ENCODE data around the gene TRANK1. TPM values are rescaled to one million over a fixed set of nuclear protein-coding genes. Genes with fewer than 3 reads are reported as not detected.

TRANK1 gene
- total RNA-seq, 1 experiment from 2014 or later = 1.1 TPM

- TF ChIP-seq FOSL1 (IDR thresholded peaks at IDR 0.05; ENCODE audit: low read depth) (no peak), YY1 (IDR thresholded peaks at IDR 0.05; ENCODE audit: extremely low read depth, insufficient replicate concordance, low read depth, low read length) (no peak), EZH2phosphoT487 (IDR thresholded peaks at IDR 0.05; ENCODE audit: borderline replicate concordance) (no peak)
- Histone ChIP-seq H3K9ac (ENCODE audit: low read length) (no peak overlapping the region), H3K27me3 (ENCODE audit: insufficient read depth, low read length) (peaks cover 22% of the 10 kb centered on the region), H3K9me3 (ENCODE audit: control insufficient read depth in 1 of 2, insufficient read depth in 1 of 2, low read depth in 1 of 2, low read length in 2 of 2) (no peaks in the 10 kb centered on the region), H3K4me3 (replicated peaks in 1 of 2; ENCODE audit: low read depth in 1 of 2, low read length in 2 of 2) (no peak overlapping the region), H3K27ac (ENCODE audit: low read depth, low read length) (no peak overlapping the region), H3K36me3 (ENCODE audit: control insufficient read depth in 1 of 2, insufficient read depth in 2 of 2, low read length in 2 of 2) (no peaks in the 10 kb centered on the region), H2AFZ (ENCODE audit: low read depth, low read length, poor library complexity, severe bottlenecking) (no peak overlapping the region), H3K4me1 (ENCODE audit: control insufficient read depth in 1 of 2, insufficient read depth in 2 of 2, low read length in 2 of 2) (no peaks in the 10 kb centered on the region), H4K20me1 (ENCODE audit: insufficient read depth) (no peaks in the 10 kb centered on the region), H3K9me2 (ENCODE audit: insufficient read depth) (no peaks in the 10 kb centered on the region), H3K79me2 (ENCODE audit: insufficient read depth, low read length) (no peaks in the 10 kb centered on the region), H3K4me2 (ENCODE audit: low read length) (no peak overlapping the region)
- no TSS peak for BruUV-seq (replicated peaks)
- ChIA-PET CTCF (interaction anchor here (1.3 to 3.8 kb wide), 5 partner anchors 29 to 133 kb away, joined by 3 to 38 read pairs (median 5); no protein-coding TSS in a partner anchor), POLR2A (no interaction called here), RAD21 (ENCODE audit: low non-redundant PET in 1 of 2, low total read pairs in 2 of 2, uncharacterized antibody in 2 of 2, unreplicated experiment in 2 of 2) (interaction anchor here in 1 of 2 experiments (0.5 kb wide), 1 partner anchor 92 kb away, joined by 5 read pairs; no protein-coding TSS in a partner anchor)
- no peak for DNase-seq (ENCODE audit: low read depth, low spot score)
- intact Hi-C loops (cut with micrococcal nuclease) = no loop called here
- no peak for ATAC-seq
Measured at GRCh38 chr3:36867810-36868209, 77.0 kb downstream of the TRANK1 start.

- no peak for ATAC-seq
- CTCF ChIA-PET = interaction anchor here (3.8 kb wide), 1 partner anchor 74 kb away, joined by 38 read pairs; no protein-coding TSS in a partner anchor
- intact Hi-C loops (cut with micrococcal nuclease) = no loop called here
- TF ChIP-seq, protein P1, sequence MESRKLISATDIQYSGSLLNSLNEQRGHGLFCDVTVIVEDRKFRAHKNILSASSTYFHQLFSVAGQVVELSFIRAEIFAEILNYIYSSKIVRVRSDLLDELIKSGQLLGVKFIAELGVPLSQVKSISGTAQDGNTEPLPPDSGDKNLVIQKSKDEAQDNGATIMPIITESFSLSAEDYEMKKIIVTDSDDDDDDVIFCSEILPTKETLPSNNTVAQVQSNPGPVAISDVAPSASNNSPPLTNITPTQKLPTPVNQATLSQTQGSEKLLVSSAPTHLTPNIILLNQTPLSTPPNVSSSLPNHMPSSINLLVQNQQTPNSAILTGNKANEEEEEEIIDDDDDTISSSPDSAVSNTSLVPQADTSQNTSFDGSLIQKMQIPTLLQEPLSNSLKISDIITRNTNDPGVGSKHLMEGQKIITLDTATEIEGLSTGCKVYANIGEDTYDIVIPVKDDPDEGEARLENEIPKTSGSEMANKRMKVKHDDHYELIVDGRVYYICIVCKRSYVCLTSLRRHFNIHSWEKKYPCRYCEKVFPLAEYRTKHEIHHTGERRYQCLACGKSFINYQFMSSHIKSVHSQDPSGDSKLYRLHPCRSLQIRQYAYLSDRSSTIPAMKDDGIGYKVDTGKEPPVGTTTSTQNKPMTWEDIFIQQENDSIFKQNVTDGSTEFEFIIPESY (IDR thresholded peaks at IDR 0.05; ENCODE audit: extremely low read depth, insufficient replicate concordance, low read length) = no peak
- TF ChIP-seq YY1 (IDR thresholded peaks at IDR 0.05; ENCODE audit: extremely low read depth, insufficient replicate concordance, low read depth, low read length) = no peak
- TF ChIP-seq EGR1 (IDR thresholded peaks at IDR 0.05; ENCODE audit: low read depth) = no peak
- TF ChIP-seq SRF (IDR thresholded peaks at IDR 0.05; ENCODE audit: low read depth) = no peak
- no peak for TF ChIP-seq EZH2phosphoT487 (IDR thresholded peaks at IDR 0.05; ENCODE audit: borderline replicate concordance)
- no peak for TF ChIP-seq RAD21 (IDR thresholded peaks at IDR 0.05; ENCODE audit: low read depth)
- no peak for TF ChIP-seq EZH2 (IDR thresholded peaks at IDR 0.05)
- TF ChIP-seq, protein P2, sequence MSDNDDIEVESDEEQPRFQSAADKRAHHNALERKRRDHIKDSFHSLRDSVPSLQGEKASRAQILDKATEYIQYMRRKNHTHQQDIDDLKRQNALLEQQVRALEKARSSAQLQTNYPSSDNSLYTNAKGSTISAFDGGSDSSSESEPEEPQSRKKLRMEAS (IDR thresholded peaks at IDR 0.05) = no peak
- no peak for TF ChIP-seq FOSL1 (IDR thresholded peaks at IDR 0.05; ENCODE audit: low read depth)
- TF ChIP-seq REST (IDR thresholded peaks at IDR 0.05; ENCODE audit: low read depth) = no peak
- no peak for TF ChIP-seq JUND (IDR thresholded peaks at IDR 0.05)
- no peak for TF ChIP-seq ZNF274 (IDR thresholded peaks at IDR 0.05; ENCODE audit: low read depth, low read length)
- no peak for TF ChIP-seq TCF7L2 (IDR thresholded peaks at IDR 0.05; ENCODE audit: borderline replicate concordance, extremely low read depth, insufficient read depth, insufficient read length)
- TF ChIP-seq ELF1 (IDR thresholded peaks at IDR 0.05; ENCODE audit: borderline replicate concordance, low read depth) = no peak
- TF ChIP-seq CEBPB (IDR thresholded peaks at IDR 0.05; ENCODE audit: low read depth) = no peak
Measured at GRCh38 chr3:36866368-36866767, 78.5 kb downstream of the TRANK1 start.

More at GRCh38 chr3:36866368-36866767, 78.5 kb downstream of the TRANK1 start:
- H3K9ac ChIP-seq (ENCODE audit: low read length) = no peak overlapping the region
- no peak for DNase-seq (ENCODE audit: low read depth, low spot score)
- H3K27ac ChIP-seq (ENCODE audit: low read depth, low read length) = no peak overlapping the region
- H3K4me1 ChIP-seq (ENCODE audit: control insufficient read depth in 1 of 2, insufficient read depth in 2 of 2, low read length in 2 of 2) = no peaks in the 10 kb centered on the region
- ChIA-PET RAD21 (ENCODE audit: low non-redundant PET in 1 of 2, low total read pairs in 2 of 2, uncharacterized antibody in 2 of 2, unreplicated experiment in 2 of 2) (no interaction called here), POLR2A (no interaction called here)
- H3K4me2 ChIP-seq (ENCODE audit: low read length) = no peak overlapping the region
- no peaks in the 10 kb centered on the region for H3K79me2 ChIP-seq (ENCODE audit: insufficient read depth, low read length)
- H3K9me2 ChIP-seq (ENCODE audit: insufficient read depth) = no peaks in the 10 kb centered on the region
- H3K36me3 ChIP-seq (ENCODE audit: control insufficient read depth in 1 of 2, insufficient read depth in 2 of 2, low read length in 2 of 2) = no peaks in the 10 kb centered on the region
- H4K20me1 ChIP-seq (ENCODE audit: insufficient read depth) = no peaks in the 10 kb centered on the region
- H3K4me3 ChIP-seq (replicated peaks in 1 of 2; ENCODE audit: low read depth in 1 of 2, low read length in 2 of 2) = no peak overlapping the region
- BruUV-seq (replicated peaks) = no TSS peak
- no peak overlapping the region for H2AFZ ChIP-seq (ENCODE audit: low read depth, low read length, poor library complexity, severe bottlenecking)
- H3K27me3 ChIP-seq (ENCODE audit: insufficient read depth, low read length) = peaks cover 21% of the 10 kb centered on the region
- H3K9me3 ChIP-seq (ENCODE audit: control insufficient read depth in 1 of 2, insufficient read depth in 1 of 2, low read depth in 1 of 2, low read length in 2 of 2) = no peaks in the 10 kb centered on the region
